A549 treated with AZD9567 at 1 μM for 4 hours (cell line): ENCODE measurements around the gene GAS2L2. TPM values are rescaled to one million over a fixed set of nuclear protein-coding genes. Genes with fewer than 3 reads are reported as not detected.

Experiments
- total RNA-seq: library from RNA; stranded (reverse); fragments of 200-300 nt; extraction: Qiagen RNA extraction; gene quantifications from 5 replicates; pipeline ENCODE4 v1.2.3, GENCODE V29; 2022; ENCODE audit not compliant: insufficient read depth

GAS2L2 gene
- 0.05 to 0.07 TPM (median 0.06 TPM) in 4 of 5 replicates, not detected in the other for total RNA-seq

DNA sequence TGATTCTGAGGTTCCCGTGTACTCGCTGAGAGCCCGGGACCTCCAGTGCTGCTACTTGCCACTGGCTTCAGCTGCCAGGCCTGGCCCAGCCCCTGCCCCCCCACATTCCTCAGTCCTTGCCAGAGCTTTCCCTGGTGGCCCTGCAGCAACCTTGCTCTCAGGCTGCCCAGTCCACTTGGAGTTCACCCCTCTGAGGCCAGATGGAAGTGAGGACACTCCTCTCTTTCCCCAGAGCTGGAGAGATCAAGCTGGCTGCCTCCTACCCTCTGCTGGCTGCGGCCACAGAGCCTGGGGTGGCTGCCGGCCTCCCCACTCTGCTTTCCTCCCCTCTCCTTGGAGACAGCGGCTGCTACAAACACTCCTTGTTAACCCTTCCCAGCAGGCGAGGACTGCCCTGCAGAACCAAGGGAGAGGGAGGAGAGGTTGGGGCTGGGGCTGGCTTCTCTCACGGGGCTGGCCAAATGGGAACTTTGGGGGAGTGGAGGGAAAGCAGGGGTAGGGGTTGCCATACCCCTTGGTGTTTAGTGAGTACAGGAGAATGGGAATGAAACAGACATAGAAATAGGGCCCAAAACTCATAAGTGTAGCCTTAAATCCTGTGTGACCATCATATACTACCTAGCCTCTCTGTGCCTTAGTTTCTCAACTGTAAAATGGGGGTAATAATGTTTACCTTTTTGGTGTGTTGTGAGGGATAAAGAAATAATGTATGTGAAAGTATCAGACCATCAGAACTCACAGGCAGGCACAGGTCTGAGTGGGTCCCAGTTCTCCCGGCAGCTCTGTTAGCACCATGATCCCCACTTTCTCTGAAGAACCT is at the start of gene GAS2L2:
TSS of gene GAS2L2 (minus strand) at position 295 of the 820 bp plus-strand sequence. CDS start 389 bp downstream, outside the sequence.

DNA sequence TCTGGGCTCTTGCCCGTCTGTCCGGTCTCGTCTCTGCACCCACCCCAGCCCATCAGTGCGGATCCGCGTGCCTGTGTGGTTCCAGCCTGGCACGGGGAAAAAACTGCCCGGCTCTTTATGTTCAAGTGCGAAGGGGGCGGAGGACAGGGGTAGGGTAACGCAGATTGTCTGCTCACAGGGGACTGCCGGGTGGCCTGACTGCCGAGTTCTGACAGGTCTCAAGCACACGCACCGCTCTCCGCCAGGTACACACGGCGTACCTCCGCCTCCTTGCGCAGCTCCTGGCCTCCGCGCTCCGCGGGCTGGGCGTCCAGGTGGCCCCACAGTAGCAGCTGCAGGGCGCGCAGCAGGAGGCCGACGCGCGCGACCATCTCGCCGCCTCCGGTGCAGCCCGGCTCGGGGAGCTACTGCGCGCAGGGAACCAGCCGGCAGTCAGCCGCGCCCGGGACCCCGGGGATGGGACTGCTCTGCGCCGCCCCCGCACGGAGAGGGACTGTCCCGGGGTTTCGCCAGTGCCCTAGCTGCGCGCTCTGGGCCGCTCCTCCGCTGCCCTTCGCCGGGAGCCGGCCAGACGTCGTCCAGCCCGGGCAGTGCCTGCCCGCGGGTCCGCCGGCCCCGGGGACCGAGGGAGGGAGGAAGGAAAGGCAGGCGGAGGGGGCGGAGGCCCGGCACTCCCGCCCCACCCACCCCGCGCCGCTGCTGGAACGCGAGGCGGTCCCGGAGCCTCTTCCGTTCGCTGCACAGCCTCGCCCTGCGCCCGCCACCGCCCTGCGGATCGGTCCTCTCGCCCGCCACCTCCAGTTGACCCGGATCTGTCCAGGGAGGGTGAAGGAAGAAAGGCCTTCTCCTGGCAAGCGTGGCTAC is 42.2 kb upstream of the GAS2L2 start, which contains the start of gene MMP28:
TSS of gene MMP28 (minus strand) at position 635 of the 864 bp plus-strand sequence. CDS start at position 371, 264 bp downstream.

DNA sequence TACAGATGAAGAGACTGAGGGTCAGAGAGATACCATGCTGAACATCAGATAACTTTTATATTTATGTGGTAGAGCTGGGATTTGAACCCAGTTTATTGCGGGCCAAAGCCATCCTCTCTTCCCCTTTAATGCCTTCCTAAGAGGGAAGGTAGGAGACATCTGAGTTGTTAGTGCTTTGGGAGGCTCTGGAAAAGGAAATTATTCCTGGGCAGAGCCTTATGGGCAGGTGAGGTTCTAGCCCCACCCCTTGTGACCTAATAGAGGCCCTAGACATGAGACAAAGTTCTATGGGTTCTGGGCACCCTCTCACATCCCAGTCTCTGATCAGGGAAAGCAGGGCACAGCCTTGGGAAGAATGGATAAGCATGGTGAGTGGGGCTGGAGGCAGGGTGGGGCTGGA is 7.5 kb upstream of the GAS2L2 start, which contains the start of gene C17orf50:
TSS of gene C17orf50 (plus strand) at position 301 of the 400 bp plus-strand sequence. CDS start at position 356, 55 bp downstream.

DNA sequence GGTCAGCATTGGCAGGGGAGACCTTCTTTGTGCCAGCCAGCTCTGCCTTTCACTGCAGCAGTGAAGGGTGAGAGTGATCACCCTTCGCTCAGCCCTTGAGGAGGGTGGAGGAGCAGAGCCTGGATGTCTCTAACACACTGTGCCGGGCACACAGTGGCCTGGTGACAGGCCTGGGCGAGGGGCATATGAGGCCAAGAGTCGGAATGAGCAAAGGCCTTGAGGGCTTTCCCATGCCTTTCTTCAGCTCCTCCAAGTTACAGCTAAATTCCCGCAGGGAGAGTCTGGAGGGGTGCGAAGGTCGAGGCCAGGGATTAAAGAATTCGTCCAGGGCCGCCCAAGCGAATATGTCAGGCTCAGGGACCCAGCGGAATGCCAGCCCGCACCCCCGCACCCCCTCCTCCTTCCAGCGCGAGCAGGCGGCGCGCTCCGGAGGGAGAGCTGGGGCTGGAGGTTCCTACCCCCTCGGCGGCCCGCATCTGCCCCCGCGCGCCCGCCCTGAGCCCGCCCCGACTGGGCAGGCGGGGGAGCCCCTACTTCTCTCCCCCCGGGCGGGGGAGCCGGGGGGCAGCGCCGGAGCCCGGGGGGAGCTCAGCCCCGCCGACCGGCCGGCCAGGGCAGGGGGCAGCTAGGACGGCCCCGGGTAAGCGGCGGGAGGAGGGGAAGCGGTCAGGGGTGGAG is 21.7 kb downstream of the GAS2L2 start, which contains the start of gene RASL10B:
TSS of gene RASL10B (plus strand) at position 401 of the 678 bp plus-strand sequence. CDS start 3,546 bp downstream, outside the sequence.

Other genes starting within 250 kb of the GAS2L2 start
- gene SLFN12L, start 215.6 kb downstream of the GAS2L2 start, total RNA-seq = 0.26 TPM in 1 of 5 replicates, not detected in the others
- not detected in 5 replicates for gene SLFN14, start 192.4 kb downstream of the GAS2L2 start, total RNA-seq
- gene PEX12, start 174.7 kb downstream of the GAS2L2 start, total RNA-seq = 6.9 to 11.1 TPM (median 8.4 TPM) in 5 replicates
- gene AP2B1, start 165.9 kb downstream of the GAS2L2 start, total RNA-seq = 121 to 158 TPM (median 130 TPM) in 5 replicates
- 0.08 to 0.15 TPM (median 0.11 TPM) in 4 of 5 replicates, not detected in the other for gene RASL10B, start 21.6 kb downstream of the GAS2L2 start, total RNA-seq
- 0.28 to 0.37 TPM (median 0.32 TPM) in 4 of 5 replicates, not detected in the other for gene C17orf50, start 7.6 kb upstream of the GAS2L2 start, total RNA-seq
- 3.4 to 8.2 TPM (median 6.4 TPM) in 5 replicates for gene MMP28, start 42.4 kb upstream of the GAS2L2 start, total RNA-seq
- gene TAF15, start 56.2 kb upstream of the GAS2L2 start, total RNA-seq = 210 to 224 TPM (median 222 TPM) in 5 replicates
- gene HEATR9, start 115.7 kb upstream of the GAS2L2 start, total RNA-seq = not detected in 5 replicates
- gene CCL5, start 127.1 kb upstream of the GAS2L2 start, total RNA-seq = 0.88 to 5.0 TPM (median 1.3 TPM) in 5 replicates
- gene RDM1, start 177.5 kb upstream of the GAS2L2 start, total RNA-seq = 1.9 to 4.7 TPM (median 2.9 TPM) in 5 replicates
- gene LYZL6, start 190.5 kb upstream of the GAS2L2 start, total RNA-seq = not detected in 5 replicates
- gene CCL16, start 228.3 kb upstream of the GAS2L2 start, total RNA-seq = not detected in 5 replicates
- not detected in 5 replicates for gene CCL14, start 233.5 kb upstream of the GAS2L2 start, total RNA-seq
- gene CCL15, start 248.3 kb upstream of the GAS2L2 start, total RNA-seq = 0.07 to 0.10 TPM in 2 of 5 replicates, not detected in the others